GM12892 (cell line): Measurements from ENCODE around the gene SLC39A11.

Experiments
- DNase-seq: peaks from one replicate; pipeline ENCODE4 v3.0.0; 2011; ENCODE audit not compliant: insufficient read length
- FAIRE-seq: peaks from 2 replicates; lab custom pipeline; 2011; peaks lifted over from hg19 to GRCh38; lab: Jason Lieb, UNC
- POLR2A ChIP-seq: IDR thresholded peaks from 2 replicates; pipeline ENCODE4 v1.6.1; 2011; ENCODE audit warnings: low read depth, low read length, control low read depth
- POLR2AphosphoS5 ChIP-seq: IDR thresholded peaks from 2 replicates; pipeline ENCODE4 v1.6.1; 2011; ENCODE audit warnings: low read depth, low read length, control low read depth
- TAF1 ChIP-seq: IDR thresholded peaks from 2 replicates; pipeline ENCODE4 v1.6.1; 2011; ENCODE audit warnings: low read depth, mild to moderate bottlenecking, control low read depth, low read length, borderline replicate concordance

Gene SLC39A11

DNA sequence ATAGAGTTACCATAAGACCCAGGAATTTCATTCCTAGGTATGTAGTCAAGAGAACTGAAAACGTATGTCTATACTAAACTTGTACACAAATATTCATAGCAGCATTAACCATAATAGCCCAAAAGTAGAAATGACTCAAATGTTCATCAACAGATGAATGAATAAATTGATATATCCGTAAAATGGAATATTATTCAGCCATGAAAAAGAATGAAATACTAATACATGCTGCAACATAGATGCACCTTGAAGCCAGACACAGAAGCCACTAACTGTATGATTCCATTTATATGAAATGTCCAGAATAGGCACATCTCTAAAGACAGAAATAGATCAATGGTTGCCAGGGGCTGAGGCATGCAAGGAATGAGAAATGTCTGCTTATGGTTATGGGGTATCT is 484.1 kb downstream of the SLC39A11 start:
- no peak for TF ChIP-seq POLR2AphosphoS5
- no peak for TF ChIP-seq POLR2A
- TF ChIP-seq TAF1 = no peak
- DNase-seq (no peak), FAIRE-seq (no peak)

DNA sequence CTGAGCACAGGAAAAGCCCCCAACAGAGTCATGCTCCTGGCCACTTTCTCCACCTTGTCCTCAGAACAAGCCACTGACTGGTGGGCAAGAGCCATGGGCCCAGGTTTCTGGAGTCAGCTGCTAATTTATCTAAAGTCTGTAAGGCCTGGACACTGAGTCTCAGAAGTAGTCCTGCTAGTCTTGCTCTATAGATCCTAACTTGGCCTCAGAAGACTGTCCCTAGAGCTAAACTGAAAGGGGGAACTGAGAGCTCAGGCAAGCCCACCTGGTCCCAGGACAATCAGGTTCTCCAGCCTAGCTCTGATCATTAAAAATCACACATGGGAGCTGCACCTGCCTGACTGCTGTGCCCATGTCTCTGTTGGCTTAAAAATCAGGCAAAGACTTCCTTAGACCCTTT is 485.8 kb downstream of the SLC39A11 start:
- FAIRE-seq (no peak), DNase-seq (no peak)
- TF ChIP-seq POLR2A = no peak
- no peak for TF ChIP-seq TAF1
- no peak for TF ChIP-seq POLR2AphosphoS5

DNA sequence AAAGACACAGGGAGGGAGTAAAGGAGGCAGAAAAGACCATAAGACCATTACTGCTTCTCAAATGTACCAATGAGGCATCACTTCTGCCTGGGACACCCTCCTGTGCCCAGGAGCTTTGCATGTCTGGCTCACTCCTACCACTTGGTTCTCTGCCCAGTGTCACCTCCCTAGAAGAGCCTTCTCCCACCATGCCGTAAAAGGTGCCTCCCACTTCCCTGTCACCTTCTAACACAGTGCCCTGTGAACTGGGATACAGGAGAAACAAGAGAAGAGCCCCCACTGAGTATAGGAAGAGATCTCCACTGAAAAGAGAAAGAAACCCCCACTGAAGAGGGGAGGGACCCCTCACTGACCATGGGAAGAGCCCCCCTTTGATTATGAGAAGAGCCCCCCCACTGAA is 486.9 kb downstream of the SLC39A11 start:
- TF ChIP-seq POLR2AphosphoS5 (no peak), POLR2A (no peak), TAF1 (no peak)
- no peak for FAIRE-seq

DNA sequence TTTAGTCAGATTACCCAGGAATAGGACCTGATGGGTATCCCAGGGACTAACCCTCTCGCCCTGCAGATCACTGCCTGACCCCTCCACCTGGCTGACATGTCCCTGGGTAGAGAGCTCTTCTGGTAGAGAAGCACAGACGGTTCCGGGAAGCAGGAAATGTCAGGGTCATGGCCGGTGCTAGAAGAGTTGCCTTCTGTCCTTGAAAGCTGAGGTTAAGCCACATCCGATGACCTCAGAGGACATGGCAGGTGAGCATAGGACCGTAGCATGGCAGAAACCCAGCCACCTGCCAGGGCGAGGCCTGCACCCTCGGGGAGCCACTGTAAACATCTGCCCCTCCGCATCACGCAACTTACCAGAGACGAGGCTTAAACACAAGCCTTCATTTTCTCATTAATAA is 488.0 kb downstream of the SLC39A11 start:
- no peak for FAIRE-seq
- TF ChIP-seq POLR2AphosphoS5 (no peak), TAF1 (no peak), POLR2A (no peak)
- DNase-seq = no peak

More for the DNA sequence above, 486.9 kb downstream of the SLC39A11 start:
- DNase-seq = no peak

DNA sequence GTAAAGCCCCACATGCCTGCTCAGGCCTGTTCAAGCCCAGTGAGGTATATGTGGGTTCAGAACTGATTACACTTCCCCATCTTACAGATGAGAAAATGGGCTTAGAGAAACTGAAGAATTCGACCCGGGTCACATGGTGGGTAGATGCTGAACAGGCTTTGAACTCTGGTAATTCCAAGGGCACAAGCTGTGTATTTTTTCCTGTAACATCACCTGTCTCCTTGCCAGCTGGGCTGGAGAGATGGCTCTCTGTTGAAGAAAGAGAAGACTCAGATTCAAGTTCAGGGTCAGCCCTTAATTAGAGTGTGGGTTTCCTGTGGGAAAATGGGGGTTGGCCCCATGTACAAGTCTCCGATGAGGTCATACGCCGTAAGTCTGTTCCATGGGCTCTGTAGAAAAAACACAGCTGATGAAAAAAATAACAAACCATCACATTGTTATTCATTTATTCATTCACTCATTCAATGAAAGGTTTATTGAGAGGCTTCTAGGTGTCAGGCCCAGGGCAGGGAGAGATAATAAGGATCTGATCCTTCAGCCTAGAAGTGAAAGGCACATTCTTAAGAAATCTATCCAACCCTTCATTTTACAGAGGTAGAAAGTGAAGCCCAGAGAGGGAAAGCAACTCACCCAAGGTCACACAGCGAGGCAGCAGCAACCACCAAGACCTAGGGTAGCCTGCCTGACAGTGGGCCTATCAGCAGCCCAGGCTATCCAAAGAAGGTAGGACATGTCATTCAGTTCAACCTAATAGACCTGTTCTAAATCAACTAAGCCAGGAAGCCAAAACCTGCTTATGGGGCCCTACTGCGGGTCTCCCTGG is 488.9 kb downstream of the SLC39A11 start:
- no peak for TF ChIP-seq POLR2AphosphoS5
- no peak for TF ChIP-seq POLR2A
- TF ChIP-seq TAF1 = no peak
- FAIRE-seq (no peak), DNase-seq (no peak)

DNA sequence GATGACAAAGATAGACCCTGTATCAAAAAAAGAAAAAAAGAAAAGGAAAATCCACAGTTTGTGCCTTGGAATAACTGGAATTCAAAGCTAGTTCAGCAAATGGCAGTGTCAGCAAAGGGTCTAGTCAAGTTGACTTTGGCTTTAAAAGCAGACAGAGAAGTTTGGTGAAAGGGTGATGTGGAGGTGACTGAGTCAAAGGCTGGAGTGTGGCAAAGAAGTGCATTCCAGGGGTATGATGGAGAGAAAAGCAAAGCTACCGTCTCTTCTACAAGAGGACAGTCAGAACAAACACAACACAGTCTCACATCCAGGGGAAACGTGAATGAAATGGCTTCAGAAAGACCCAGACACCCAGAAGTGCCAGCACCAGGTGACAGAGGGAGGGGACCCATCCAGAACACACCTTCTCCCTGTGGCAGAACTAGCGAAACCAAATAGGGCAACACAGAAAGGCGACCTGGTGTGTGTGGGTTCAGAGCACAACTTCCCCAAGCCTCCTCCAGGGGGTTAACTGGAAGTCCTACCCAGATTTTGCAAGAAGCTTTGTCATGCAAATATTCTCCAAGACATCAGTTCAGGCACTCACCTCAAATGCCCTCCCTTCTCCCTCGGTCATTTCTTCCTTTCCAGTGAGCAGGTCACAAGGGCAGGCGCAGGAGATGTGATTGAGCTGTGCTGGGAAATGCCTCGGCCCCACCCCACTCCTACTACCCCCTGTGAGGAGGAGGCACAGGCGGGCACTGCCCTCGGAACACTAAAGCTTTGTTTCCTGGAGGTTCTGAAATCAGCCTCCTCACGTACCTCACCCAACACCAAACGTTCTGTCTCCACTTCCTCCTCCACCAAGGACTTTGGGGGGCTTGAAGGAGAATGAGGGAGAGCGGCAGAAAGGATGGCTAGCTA is 489.7 kb downstream of the SLC39A11 start:
- no peak for DNase-seq
- FAIRE-seq = no peak
- no peak for TF ChIP-seq TAF1
- no peak for TF ChIP-seq POLR2A
- TF ChIP-seq POLR2AphosphoS5 = no peak

DNA sequence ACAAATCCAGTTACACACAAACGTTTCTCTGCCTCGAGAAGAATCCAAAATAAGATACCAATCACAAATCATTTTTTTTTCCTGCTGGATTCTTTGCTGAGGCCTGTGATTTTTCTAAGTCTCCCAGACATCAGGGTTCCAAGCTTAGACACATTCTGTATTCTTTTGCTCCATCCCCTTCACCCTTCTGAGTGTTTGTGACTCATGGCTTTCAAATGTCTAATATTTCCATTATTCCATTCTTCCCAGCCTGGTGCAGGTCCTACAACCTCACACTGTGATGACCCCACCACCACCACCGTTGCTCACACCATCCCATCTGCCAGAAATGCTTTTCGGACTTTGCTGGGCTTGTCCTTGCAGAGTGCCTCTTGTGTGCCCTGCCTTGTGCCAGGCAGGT is 491.6 kb downstream of the SLC39A11 start:
- DNase-seq = no peak
- FAIRE-seq = no peak
- TF ChIP-seq POLR2AphosphoS5 (no peak), POLR2A (no peak), TAF1 (no peak)

DNA sequence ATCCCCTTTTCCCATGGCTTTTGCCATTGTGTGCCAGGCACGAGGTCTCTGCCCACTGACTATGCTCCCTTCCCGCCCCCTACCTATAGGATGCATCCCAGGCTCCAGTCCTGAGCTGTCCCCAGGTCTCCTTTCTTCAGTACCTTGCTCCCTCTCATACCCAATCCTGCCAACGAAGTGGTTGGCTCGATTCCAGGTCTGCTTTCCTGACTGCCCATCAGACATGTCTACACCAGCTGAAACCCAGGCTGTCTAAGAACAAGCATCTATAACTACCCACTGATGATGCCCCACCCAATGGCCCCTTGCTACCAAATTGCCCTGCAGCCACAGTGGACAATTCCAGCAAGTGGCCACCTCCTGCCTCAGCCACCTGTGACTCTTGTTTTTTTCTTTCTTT is 492.6 kb downstream of the SLC39A11 start:
- FAIRE-seq (no peak), DNase-seq (no peak)
- TF ChIP-seq POLR2AphosphoS5 (no peak), POLR2A (no peak), TAF1 (no peak)

DNA sequence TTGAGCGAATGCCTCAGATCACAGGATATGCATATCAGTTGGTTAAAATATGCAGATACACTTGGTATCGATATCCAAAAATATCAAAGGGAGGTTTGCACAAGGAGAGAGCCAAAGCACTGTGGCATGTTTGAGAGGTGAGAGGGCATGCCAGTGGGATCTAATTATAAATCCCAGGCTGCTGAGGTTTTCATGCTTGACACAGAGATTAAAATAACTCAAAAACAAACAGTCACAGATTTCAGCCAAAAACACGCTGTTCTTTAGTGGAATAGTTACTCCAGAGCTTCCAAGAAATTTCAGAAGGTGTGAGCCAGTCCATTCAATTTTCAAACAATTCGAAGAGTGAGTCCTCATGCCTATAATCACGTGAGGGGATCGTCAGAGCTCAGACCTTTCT is 493.8 kb downstream of the SLC39A11 start:
- DNase-seq (no peak), FAIRE-seq (no peak)

DNA sequence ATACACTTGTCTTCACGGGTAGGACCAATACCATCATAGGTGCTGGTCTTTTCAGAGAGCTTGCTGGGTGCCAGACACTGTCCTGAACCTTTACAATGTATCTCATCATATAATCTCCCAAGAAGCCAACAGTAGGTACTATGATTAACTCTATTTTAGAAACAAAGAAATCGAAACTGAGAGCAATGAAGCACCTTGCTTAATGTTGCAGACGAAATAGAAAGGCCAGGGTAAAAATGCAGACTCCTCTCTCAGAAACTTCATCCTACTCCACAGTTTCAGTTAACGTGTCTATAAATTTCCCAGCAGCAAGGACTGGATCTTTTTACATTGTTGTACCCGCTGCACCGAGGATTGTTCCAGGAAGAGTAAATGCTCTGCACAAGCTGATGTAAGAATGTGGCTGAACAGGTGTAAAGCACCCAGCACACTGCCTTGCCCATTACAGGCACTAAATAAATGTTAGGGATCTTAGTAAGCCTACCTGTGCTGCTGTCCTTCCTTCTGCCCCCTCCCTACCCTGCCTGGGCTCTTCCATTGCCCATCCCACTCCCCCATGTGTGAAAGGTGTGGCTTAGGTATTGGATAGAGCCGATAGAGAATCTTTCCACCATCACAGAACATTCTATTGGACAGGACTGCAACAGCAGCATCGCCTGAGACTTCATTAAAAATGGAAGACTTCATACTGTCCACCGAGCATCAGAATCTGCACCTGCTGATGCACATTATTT is 495.0 kb downstream of the SLC39A11 start:
- DNase-seq (no peak), FAIRE-seq (no peak)
- TF ChIP-seq POLR2A (no peak), TAF1 (no peak), POLR2AphosphoS5 (no peak)

More for the DNA sequence above, 493.8 kb downstream of the SLC39A11 start:
- TF ChIP-seq TAF1 (no peak), POLR2A (no peak), POLR2AphosphoS5 (no peak)
